K562 (cell line): ENCODE measurements around the gene PA2G4. TPM values are rescaled to one million over a fixed set of nuclear protein-coding genes. Genes with fewer than 3 reads are reported as not detected.

Experiments
- CEBPG ChIP-seq, 3 experiments: fragments of 200-800 bp in 1 of 3; sonication (Bioruptor generic) in 1 of 3; sonication (generic) in 1 of 3; formaldehyde crosslinking in 1 of 3; IDR thresholded peaks in 2 of 3; conservative IDR thresholded peaks in 1 of 3; 2 replicates each; pipeline versions ENCODE4 v1.6.1 to v1.8.0; 2016 to 2022; ENCODE audit warnings: missing compliant biosample characterization in 2 of 3, missing genetic modification characterization in 2 of 3, mild to moderate bottlenecking in 1 of 3, missing genetic modification reagents in 1 of 3
- ESRRA ChIP-seq: fragments of 450-650 bp; IDR thresholded peaks from 2 replicates; pipeline ENCODE4 v1.6.1; 2014; ENCODE audit warnings: low read depth, mild to moderate bottlenecking, moderate library complexity, borderline replicate concordance
- JUNB ChIP-seq: fragments of 450-650 bp; formaldehyde crosslinking; conservative IDR thresholded peaks from 2 replicates; pipeline ENCODE4 v1.4.0; 2020; ENCODE audit warnings: mild to moderate bottlenecking
- LCOR ChIP-seq: sonication (generic); formaldehyde crosslinking; IDR thresholded peaks from 2 replicates; pipeline ENCODE4 v1.8.0; 2022; ENCODE audit warnings: mild to moderate bottlenecking, missing genetic modification reagents
- MGA ChIP-seq: fragments of 450-650 bp; IDR thresholded peaks from 2 replicates; pipeline ENCODE4 v1.6.1; 2016; ENCODE audit warnings: mild to moderate bottlenecking, moderate library complexity
- POLR2H ChIP-seq: IDR thresholded peaks from 2 replicates; pipeline ENCODE4 v1.6.1; 2016; ENCODE audit warnings: missing genetic modification characterization, low read depth, mild to moderate bottlenecking, control low read depth, missing compliant biosample characterization, moderate library complexity
- PPARD ChIP-seq: fragments of 250-450 bp; sonication (Bioruptor Pico); IDR thresholded peaks from 2 replicates; pipeline ENCODE4 v1.8.0; 2022; ENCODE audit warnings: inconsistent platforms, mild to moderate bottlenecking, moderate library complexity
- THAP12 ChIP-seq: fragments of 250-450 bp; sonication (Bioruptor Pico); IDR thresholded peaks from 2 replicates; pipeline ENCODE4 v1.9.0; 2021; ENCODE audit warnings: mild to moderate bottlenecking, inconsistent platforms
- ZBTB12 ChIP-seq: fragments of 250-450 bp; sonication (Bioruptor Pico); IDR thresholded peaks from 2 replicates; pipeline ENCODE4 v1.4.0; 2020
- ZBTB17 ChIP-seq: fragments of 450-650 bp; formaldehyde crosslinking; IDR thresholded peaks from 2 replicates; pipeline ENCODE4 v1.4.0; 2020; ENCODE audit warnings: mild to moderate bottlenecking
- ZNF263 ChIP-seq: sonication (generic); formaldehyde crosslinking; IDR thresholded peaks from 2 replicates; pipeline ENCODE4 v1.8.0; 2022; ENCODE audit warnings: mild to moderate bottlenecking, missing genetic modification reagents, borderline replicate concordance
- polyA plus RNA-seq, 8 experiments: library from polyadenylated mRNA; depleted of rRNA in 4 of 8; stranded (reverse) in 5 of 8; unstranded in 3 of 8; fragments of >200 nt; fragmentation: Nextera tagmentation in 2 of 8; fragmentation: Illumina TruSeq in 1 of 8; extraction: Ambion mirVana in 2 of 8; extraction: Trizol in 1 of 8; gene quantifications; 2 replicates each; pipeline versions ENCODE4 v1.2.1 to v1.2.3, GENCODE V29; 2011 to 2014; ENCODE audit warnings: inconsistent platforms in 1 of 8, missing spikeins in 1 of 8
- total RNA-seq, 7 experiments: library from RNA; depleted of rRNA in 6 of 7; stranded (reverse); fragments of >200 nt in 6 of 7; fragmentation: Illumina TruSeq in 2 of 7; extraction: Trizol in 2 of 7; gene quantifications; 2 replicates each; pipeline versions ENCODE4 v1.2.1 to v1.2.3, GENCODE V29; 2011 to 2021; ENCODE audit warnings: low replicate concordance in 1 of 7

The PA2G4 gene
- total and polyA plus RNA-seq, 9 of the 15 experiments (the other 6 are each of a cell fraction or from before 2014, with no cell fraction given), result 230 to 925 (median 638) TPM

GRCh38 chr12:56127888-56128669 is 23.7 kb downstream of the PA2G4 start, which contains the start of gene ESYT1 (continued):
- TF ChIP-seq CEBPG (CRISPR knock-in tag; IDR thresholded peaks at IDR 0.05), result peak; percentile 86
- TF ChIP-seq CEBPG (tag; conservative IDR thresholded peaks at IDR 0.05 in 1 of 2, IDR thresholded peaks at IDR 0.05 in 1 of 2), result no peak; a peak in 2 of 4 replicates
- TF ChIP-seq ZBTB17 (CRISPR knock-in tag), result no peak
- no peak for TF ChIP-seq ESRRA
- TF ChIP-seq PPARD (CRISPR knock-in tag), result no peak
- peak; percentile 70; the same call in 1 of the 2 replicates for TF ChIP-seq THAP12 (CRISPR knock-in tag)
- TF ChIP-seq POLR2H (tag), result peak; percentile 88
- peak; percentile 49; the same call in 1 of the 2 replicates for TF ChIP-seq ZBTB12 (CRISPR knock-in tag)
- peak; percentile 98 for TF ChIP-seq JUNB (CRISPR knock-in tag)
- no peak; the same call in 1 of the 2 replicates for TF ChIP-seq MGA
- TF ChIP-seq LCOR, result peak; percentile 98
- TF ChIP-seq ZNF263, result peak; percentile 65
